MM.1S (cell line): ENCODE results near the gene VPS35.

Experiments used
- DNase-seq: peaks from one replicate; pipeline ENCODE4 v3.0.0-alpha.2; 2015
- H2AFZ ChIP-seq: fragments of 300-600 bp; sonication (generic); 2 replicates; pipeline ENCODE4 v1.6.0; 2016; ENCODE audit warnings: antibody characterized with exemption, low read length
- H3F3A ChIP-seq: fragments of 300-600 bp; sonication (generic); 2 replicates; pipeline ENCODE4 v1.6.1; 2016; ENCODE audit warnings: mild to moderate bottlenecking, antibody characterized with exemption, low read length, moderate library complexity, mixed read lengths; ENCODE audit not compliant: insufficient read depth
- H3K27ac ChIP-seq: fragments of 300-600 bp; sonication (generic); 2 replicates; pipeline ENCODE4 v1.5.1; 2016; ENCODE audit warnings: mild to moderate bottlenecking, low read length
- H3K27me3 ChIP-seq: fragments of 300-600 bp; sonication (generic); replicated peaks from 2 replicates; pipeline ENCODE4 v1.6.0; 2016; ENCODE audit warnings: low read length; ENCODE audit not compliant: insufficient read depth
- H3K36me3 ChIP-seq: fragments of 300-600 bp; sonication (generic); replicated peaks from 2 replicates; pipeline ENCODE4 v1.6.1; 2016; ENCODE audit warnings: mild to moderate bottlenecking, low read length, mixed read lengths; ENCODE audit not compliant: insufficient read depth
- H3K4me1 ChIP-seq: fragments of 300-600 bp; sonication (generic); 2 replicates; pipeline ENCODE4 v1.6.1; 2016; ENCODE audit warnings: low read length, mixed read lengths
- H3K4me2 ChIP-seq: fragments of 300-600 bp; sonication (generic); 2 replicates; pipeline ENCODE4 v1.6.0; 2016; ENCODE audit warnings: low read depth, low read length
- H3K4me3 ChIP-seq: fragments of 300-600 bp; sonication (generic); 2 replicates; pipeline ENCODE4 v1.5.1; 2016; ENCODE audit warnings: low read length, mixed read lengths
- H3K79me2 ChIP-seq: fragments of 300-600 bp; sonication (generic); 2 replicates; pipeline ENCODE4 v1.6.1; 2016; ENCODE audit warnings: mixed run types, low read length, mixed read lengths
- H3K9ac ChIP-seq: fragments of 300-600 bp; sonication (generic); 2 replicates; pipeline ENCODE4 v1.6.1; 2016; ENCODE audit warnings: low read length, mixed read lengths
- H3K9me2 ChIP-seq: fragments of 300-600 bp; sonication (generic); replicated peaks from 2 replicates; pipeline ENCODE4 v1.6.1; 2016; ENCODE audit warnings: mild to moderate bottlenecking, low read length, mixed read lengths; ENCODE audit not compliant: insufficient read depth
- H3K9me3 ChIP-seq: fragments of 300-600 bp; sonication (generic); replicated peaks from 2 replicates; pipeline ENCODE4 v1.6.1; 2016; ENCODE audit warnings: mild to moderate bottlenecking, low read length, mixed read lengths; ENCODE audit not compliant: insufficient read depth
- H4K20me1 ChIP-seq: fragments of 300-600 bp; sonication (generic); 2 replicates; pipeline ENCODE4 v1.6.1; 2016; ENCODE audit warnings: mild to moderate bottlenecking, low read length, moderate library complexity, mixed read lengths; ENCODE audit not compliant: insufficient read depth
- CTCF ChIP-seq: fragments of 300-600 bp; sonication (generic); IDR thresholded peaks from 2 replicates; pipeline ENCODE4 v1.5.1; 2016; ENCODE audit warnings: antibody characterized with exemption, low read length, mixed read lengths
- EZH2 ChIP-seq: fragments of 300-600 bp; sonication (generic); optimal IDR thresholded peaks from 2 replicates; pipeline ENCODE3; 2017; ENCODE audit warnings: low read depth, mild to moderate bottlenecking, antibody characterized with exemption, low read length, mixed read lengths
- EZH2phosphoT487 ChIP-seq: fragments of 300-600 bp; sonication (generic); IDR thresholded peaks from 2 replicates; pipeline ENCODE4 v1.6.1; 2018; ENCODE audit warnings: antibody characterized with exemption, low read length

The VPS35 gene

DNA sequence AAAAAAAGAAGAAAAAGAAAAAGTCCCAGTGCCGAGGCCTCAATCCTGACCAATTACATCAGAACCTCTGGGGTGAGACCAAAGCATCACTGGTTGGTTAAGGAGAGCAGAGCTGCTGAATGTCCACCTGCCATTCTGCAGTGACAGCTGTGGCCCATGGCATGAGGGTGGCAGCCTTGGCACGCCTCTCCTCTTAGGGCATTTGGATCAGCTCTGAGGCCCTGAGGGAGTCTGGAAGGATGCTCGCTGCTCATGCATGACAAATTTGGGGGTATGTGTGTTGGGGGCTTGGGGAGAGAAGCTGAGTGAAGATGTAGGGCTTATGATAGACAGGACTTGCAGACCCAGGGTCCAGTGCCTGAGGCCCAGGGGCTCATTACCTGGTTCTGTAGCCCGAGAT lies 32.9 kb upstream of the VPS35 start:
- no peak overlapping the region for H3K9ac ChIP-seq
- H3K9me3 ChIP-seq = no peaks in the 10 kb centered on the region
- no peak overlapping the region for H3K4me2 ChIP-seq
- H2AFZ ChIP-seq = no peak overlapping the region
- H4K20me1 ChIP-seq = no peaks in the 10 kb centered on the region
- no peaks in the 10 kb centered on the region for H3K9me2 ChIP-seq
- no peaks in the 10 kb centered on the region for H3K36me3 ChIP-seq
- H3K4me3 ChIP-seq = no peak overlapping the region
- no peak for DNase-seq
- no peaks in the 10 kb centered on the region for H3F3A ChIP-seq
- H3K27me3 ChIP-seq = no peaks in the 10 kb centered on the region
- TF ChIP-seq EZH2 (no peak), CTCF (no peak), EZH2phosphoT487 (no peak)
- H3K27ac ChIP-seq = no peak overlapping the region
- H3K4me1 ChIP-seq = no peaks in the 10 kb centered on the region
- H3K79me2 ChIP-seq = no peaks in the 10 kb centered on the region

GRCh38 chr16:46720619-46721018 lies 31.6 kb upstream of the VPS35 start:
- DNase-seq = no peak
- H3K36me3 ChIP-seq = no peaks in the 10 kb centered on the region
- no peaks in the 10 kb centered on the region for H3K9me2 ChIP-seq
- no peak overlapping the region for H3K27ac ChIP-seq
- H3K4me2 ChIP-seq = no peak overlapping the region
- H3K9ac ChIP-seq = no peak overlapping the region
- H3K9me3 ChIP-seq = no peaks in the 10 kb centered on the region
- H2AFZ ChIP-seq = no peak overlapping the region
- H3K4me3 ChIP-seq = no peak overlapping the region
- no peaks in the 10 kb centered on the region for H3K4me1 ChIP-seq
- H3F3A ChIP-seq = no peaks in the 10 kb centered on the region
- no peak for TF ChIP-seq EZH2
- no peak for TF ChIP-seq EZH2phosphoT487
- TF ChIP-seq CTCF = no peak
- no peaks in the 10 kb centered on the region for H4K20me1 ChIP-seq
- H3K79me2 ChIP-seq = no peaks in the 10 kb centered on the region
- no peaks in the 10 kb centered on the region for H3K27me3 ChIP-seq

DNA sequence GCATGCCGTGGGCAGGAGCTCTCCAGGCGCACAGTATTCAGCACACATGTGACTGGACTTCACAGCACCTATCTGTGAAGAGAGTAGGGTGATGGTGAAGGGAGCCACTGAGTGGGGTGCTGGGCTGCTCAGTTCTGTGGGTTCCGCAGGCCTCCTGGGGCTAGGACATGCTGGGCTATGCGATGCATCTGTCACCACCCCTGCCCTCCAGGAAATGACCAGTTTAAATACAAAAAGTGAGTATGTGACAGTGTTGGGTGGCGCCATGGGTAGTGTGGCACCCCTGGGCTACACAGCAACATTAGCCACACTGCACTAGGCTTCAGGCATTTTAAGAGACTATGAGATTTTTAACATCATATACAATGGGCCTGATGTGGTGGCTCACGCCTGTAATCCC lies 30.6 kb upstream of the VPS35 start:
- no peak for DNase-seq
- Histone ChIP-seq H2AFZ (no peak overlapping the region), H3K36me3 (no peaks in the 10 kb centered on the region), H3K9me2 (no peaks in the 10 kb centered on the region), H3F3A (no peaks in the 10 kb centered on the region), H4K20me1 (no peaks in the 10 kb centered on the region), H3K4me1 (no peaks in the 10 kb centered on the region), H3K79me2 (no peaks in the 10 kb centered on the region), H3K4me2 (no peak overlapping the region), H3K9me3 (no peaks in the 10 kb centered on the region), H3K27ac (no peak overlapping the region), H3K9ac (no peak overlapping the region), H3K4me3 (no peak overlapping the region), H3K27me3 (no peaks in the 10 kb centered on the region)
- TF ChIP-seq EZH2phosphoT487 = no peak
- no peak for TF ChIP-seq EZH2
- no peak for TF ChIP-seq CTCF

DNA sequence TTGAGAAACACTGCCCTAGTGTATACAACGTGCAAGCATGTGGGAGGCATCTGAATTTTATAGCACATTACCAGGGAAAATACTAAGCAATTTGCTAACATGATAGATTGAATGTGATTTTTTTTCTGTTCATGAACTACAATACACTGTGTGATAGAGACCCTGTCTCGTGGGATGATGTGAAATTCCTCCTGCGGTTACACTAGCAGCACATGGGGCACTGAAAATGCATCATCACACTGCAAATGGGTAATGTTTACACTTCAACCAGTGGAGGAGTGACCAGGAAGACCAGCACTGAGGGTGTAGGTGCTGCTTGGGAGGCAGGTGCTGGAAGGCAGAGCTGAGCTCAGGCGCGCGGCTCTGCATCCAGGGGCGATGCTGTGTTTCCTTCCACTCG lies 29.2 kb upstream of the VPS35 start:
- Histone ChIP-seq H3K9me3 (no peaks in the 10 kb centered on the region), H3K27ac (no peak overlapping the region), H4K20me1 (no peaks in the 10 kb centered on the region), H3K9ac (no peak overlapping the region), H3K4me2 (no peak overlapping the region), H3K27me3 (no peaks in the 10 kb centered on the region), H3K36me3 (no peaks in the 10 kb centered on the region), H3K79me2 (no peaks in the 10 kb centered on the region), H3F3A (no peaks in the 10 kb centered on the region), H3K9me2 (no peaks in the 10 kb centered on the region), H2AFZ (no peak overlapping the region), H3K4me1 (no peaks in the 10 kb centered on the region), H3K4me3 (no peak overlapping the region)
- TF ChIP-seq CTCF (no peak), EZH2 (no peak), EZH2phosphoT487 (no peak)
- DNase-seq = no peak
